GM19397 (cell line): ENCODE measurements around the gene RDH13.
A peak's percentile ranks its signal among the peaks of the same experiment; 100 is the strongest.

Source experiments
- ATAC-seq: cut with Tn5 transposase; IDR thresholded peaks from one replicate; pipeline ENCODE4 v1.9.1; 2021; ENCODE audit warnings: mild to moderate bottlenecking, moderate library complexity; ENCODE audit not compliant: unreplicated experiment

Gene RDH13

GRCh38 chr19:55092423-55093318, 29.7 kb upstream of the RDH13 start:
- no peak for ATAC-seq

- ATAC-seq = no peak
These were observed 29.0 kb upstream of the RDH13 start for GRCh38 chr19:55091955-55092354.

- no peak for ATAC-seq
These were observed 28.4 kb upstream of the RDH13 start for GRCh38 chr19:55091126-55091910.

- no peak for ATAC-seq
These were observed 27.6 kb upstream of the RDH13 start for GRCh38 chr19:55090564-55090963.

GRCh38 chr19:55089342-55089944, 26.5 kb upstream of the RDH13 start:
- ATAC-seq = no peak

GRCh38 chr19:55088543-55089341, 25.8 kb upstream of the RDH13 start:
- ATAC-seq = no peak

- ATAC-seq = no peak
These were observed 25.1 kb upstream of the RDH13 start for GRCh38 chr19:55088021-55088451.

- no peak for ATAC-seq
These were observed 24.6 kb upstream of the RDH13 start for GRCh38 chr19:55087542-55087901.

- ATAC-seq = no peak
These were observed 24.0 kb upstream of the RDH13 start for GRCh38 chr19:55086730-55087541.

- no peak for ATAC-seq
These were observed 23.2 kb upstream of the RDH13 start for GRCh38 chr19:55085923-55086715.

- no peak for ATAC-seq
These were observed 21.5 kb upstream of the RDH13 start for GRCh38 chr19:55084416-55084815.

GRCh38 chr19:55083004-55083850, 20.3 kb upstream of the RDH13 start:
- ATAC-seq = no peak

GRCh38 chr19:55082020-55082851, 19.3 kb upstream of the RDH13 start:
- no peak for ATAC-seq

- no peak for ATAC-seq
These were observed 18.7 kb upstream of the RDH13 start for GRCh38 chr19:55081770-55082019.

- ATAC-seq = peak; percentile 85
These were observed 18.2 kb upstream of the RDH13 start for GRCh38 chr19:55080968-55081769.

- no peak for ATAC-seq
These were observed 17.4 kb upstream of the RDH13 start for GRCh38 chr19:55080121-55080967.
